Spinal cord (tissue), 10 donors: ENCODE results near the gene NSMF. TPM values are rescaled to one million over a fixed set of nuclear protein-coding genes. Genes with fewer than 3 reads are reported as not detected.

Experiments
- DNase-seq, 6 donors: peaks; one replicate each; pipeline versions ENCODE4 v3.0.0 to v3.0.0-alpha.2; 2013 to 2015; ENCODE audit warnings: low spot score in 6 of 6, low read depth in 4 of 6
- H3K27ac ChIP-seq: one replicate; pipeline ENCODE4 v1.5.1; 2013; ENCODE audit warnings: low read depth, low read length, control low read depth
- H3K27me3 ChIP-seq: one replicate; pipeline ENCODE4 v1.6.1; 2013; ENCODE audit warnings: low read length; ENCODE audit not compliant: control insufficient read depth, insufficient read depth
- H3K36me3 ChIP-seq: one replicate; pipeline ENCODE4 v1.6.1; 2013; ENCODE audit warnings: low read length; ENCODE audit not compliant: control insufficient read depth, insufficient read depth
- H3K4me1 ChIP-seq: one replicate; pipeline ENCODE4 v1.6.1; 2013; ENCODE audit warnings: low read length; ENCODE audit not compliant: control insufficient read depth, insufficient read depth
- H3K4me3 ChIP-seq: one replicate; pipeline ENCODE4 v1.5.1; 2013; ENCODE audit warnings: low read depth, low read length, control low read depth
- H3K9me3 ChIP-seq: one replicate; pipeline ENCODE4 v1.6.1; 2013; ENCODE audit warnings: low read length; ENCODE audit not compliant: control insufficient read depth, insufficient read depth
- WGBS: methylation state at CpG from one replicate; pipeline ENCODE4 v1.1.5; 2013; ENCODE audit warnings: missing lambda C conversion rate; ENCODE audit not compliant: insufficient coverage; 5-methylcytosine and 5-hydroxymethylcytosine counted together
- polyA plus RNA-seq, 2 donors: library from polyadenylated mRNA; unstranded; fragments of 120-200 nt; gene quantifications; one replicate each; pipeline ENCODE4 v1.2.1, GENCODE V29; 2013; ENCODE audit not compliant: insufficient read length in 2 of 2
- total RNA-seq, 2 donors: library from RNA; depleted of rRNA in 1 of 2; stranded (reverse); fragments of 120-200 nt in 1 of 2; fragments of >200 nt in 1 of 2; gene quantifications; one replicate each; pipeline versions ENCODE4 v1.2.3 to v1.2.4, GENCODE V29; 2013 to 2014
- donor health status: healthy.

NSMF gene
- total and polyA plus RNA-seq, 4 donors, result 29.7 to 369 (median 203) TPM

DNA sequence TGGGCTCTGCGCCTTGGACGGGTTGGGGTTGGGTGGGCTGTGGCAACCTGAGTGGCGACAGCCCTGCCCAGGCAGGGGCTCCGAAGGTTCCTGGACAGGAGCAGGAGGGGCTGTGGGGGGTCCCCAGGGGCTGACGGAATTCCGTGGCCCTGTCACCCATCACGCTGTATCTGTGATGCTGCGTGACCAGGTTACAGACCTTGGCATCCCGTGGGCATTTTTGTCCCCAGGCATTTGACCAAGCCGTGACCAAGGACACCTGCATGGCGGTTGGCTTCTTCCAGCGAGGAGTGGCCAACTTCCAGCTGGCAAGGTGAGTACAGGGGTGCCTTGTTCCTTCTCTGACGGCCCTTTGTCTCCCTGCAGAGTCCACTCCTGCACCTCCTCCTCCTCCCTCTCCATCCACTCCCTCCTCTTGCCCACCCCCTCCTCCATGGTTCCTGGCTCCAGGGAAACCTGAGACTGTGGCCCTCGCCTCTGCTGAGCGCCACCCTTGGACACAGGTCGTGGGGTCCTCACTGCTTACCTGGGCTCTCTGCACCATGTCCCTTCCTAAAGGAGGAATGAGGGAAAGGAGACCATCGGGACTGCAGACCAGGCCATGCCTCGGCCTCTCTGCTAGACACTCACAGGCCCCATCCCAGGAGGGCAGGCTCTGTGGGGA, 33.0 kb downstream of the NSMF start:
- 77% methylated on average over 14 of the region's 18 CpGs for WGBS
- peaks cover 16% of the 10 kb centered on the region for H3K4me1 ChIP-seq
- H3K4me3 ChIP-seq, result no peak overlapping the region
- H3K27ac ChIP-seq, result no peak overlapping the region
- peaks cover 34% of the 10 kb centered on the region for H3K36me3 ChIP-seq
- no peak for DNase-seq
- H3K9me3 ChIP-seq, result no peaks in the 10 kb centered on the region
- no peaks in the 10 kb centered on the region for H3K27me3 ChIP-seq

GRCh38 chr9:137423514-137424291, 35.4 kb downstream of the NSMF start:
- Histone ChIP-seq H3K27ac (no peak overlapping the region), H3K36me3 (peaks cover 19% of the 10 kb centered on the region), H3K27me3 (no peaks in the 10 kb centered on the region), H3K4me3 (no peak overlapping the region), H3K4me1 (peaks cover 16% of the 10 kb centered on the region), H3K9me3 (no peaks in the 10 kb centered on the region)
- DNase-seq, result no peak
- 10% methylated on average over 77 of the region's 77 CpGs for WGBS

DNA sequence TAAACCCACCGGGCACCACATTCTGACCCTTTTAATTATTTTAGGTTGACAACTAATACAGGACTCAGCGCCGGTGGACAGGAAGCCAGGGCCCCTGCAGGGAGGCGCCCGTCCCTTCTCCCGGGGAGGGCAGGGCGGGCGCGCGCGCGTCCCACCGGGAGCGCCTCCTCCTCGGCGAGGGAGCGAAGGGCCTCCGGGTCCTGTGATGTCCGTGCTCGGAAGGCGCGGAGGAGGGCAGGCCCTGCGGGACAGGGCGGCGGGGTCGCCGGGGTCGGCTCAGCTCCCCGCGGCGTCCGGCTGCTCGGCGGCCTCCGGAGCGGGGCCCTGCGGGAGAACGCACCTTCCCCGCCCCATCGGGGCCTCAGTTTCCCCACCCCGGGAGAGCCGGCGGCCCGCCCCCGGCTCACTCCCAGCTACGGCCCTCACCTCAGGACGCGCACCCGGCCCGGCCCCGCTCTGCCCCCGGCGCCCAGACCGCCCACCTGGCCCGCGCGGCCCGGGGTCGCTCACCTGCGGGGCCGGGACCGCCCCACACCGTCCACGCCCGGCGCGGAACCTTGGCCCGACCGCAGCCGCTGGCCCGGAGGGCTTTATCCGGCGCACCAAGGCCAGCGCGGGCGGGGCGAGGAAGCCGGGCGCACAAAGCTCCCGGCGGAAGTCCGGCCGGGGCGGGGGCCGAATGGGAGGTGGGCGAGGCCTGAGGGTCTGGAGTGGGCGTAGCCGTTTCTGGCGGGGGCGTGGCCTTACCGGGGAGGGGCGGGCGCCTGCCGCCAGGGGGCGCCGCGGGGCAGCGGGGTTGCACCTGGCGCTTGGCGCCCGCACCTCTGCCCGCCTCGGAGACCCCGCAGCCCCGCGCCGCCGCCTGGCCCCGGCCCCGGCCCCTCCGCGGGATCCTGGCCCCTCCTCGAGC, 36.3 kb downstream of the NSMF start, which contains the start of the genes EXD3 and NOXA1:
Gene EXD3, minus strand, starts transcription at position 559 of the 910 bp plus-strand sequence. CDS start 27,805 bp downstream, outside the sequence.
Gene NOXA1, plus strand, starts transcription at position 790 of the 910 bp plus-strand sequence. CDS start 137 bp downstream, outside the sequence.
- Histone ChIP-seq H3K4me3 (peak within 1 kb of the TSS; percentile 55), H3K4me1 (peaks cover 16% of the 10 kb centered on the region), H3K27ac (no peak within 1 kb of the TSS), H3K9me3 (no peaks in the 10 kb centered on the region), H3K27me3 (no peaks in the 10 kb centered on the region), H3K36me3 (peaks cover 14% of the 10 kb centered on the region)
- DNase-seq, result peak in 5 of 6 donors; percentile 74 to 96 (median 83)
- WGBS, result under 1% methylated on average over 113 of the region's 113 CpGs

- peak overlapping the region; percentile 55 for H3K4me3 ChIP-seq
- H3K9me3 ChIP-seq, result no peaks in the 10 kb centered on the region
- no peak overlapping the region for H3K27ac ChIP-seq
- peak in 1 of 6 donors; percentile 16 for DNase-seq
- peaks cover 17% of the 10 kb centered on the region for H3K36me3 ChIP-seq
- no peaks in the 10 kb centered on the region for H3K27me3 ChIP-seq
- H3K4me1 ChIP-seq, result peaks cover 16% of the 10 kb centered on the region
- WGBS, result under 1% methylated on average over 11 of the region's 11 CpGs
These were observed 37.1 kb downstream of the NSMF start for GRCh38 chr9:137421838-137422603.

DNA sequence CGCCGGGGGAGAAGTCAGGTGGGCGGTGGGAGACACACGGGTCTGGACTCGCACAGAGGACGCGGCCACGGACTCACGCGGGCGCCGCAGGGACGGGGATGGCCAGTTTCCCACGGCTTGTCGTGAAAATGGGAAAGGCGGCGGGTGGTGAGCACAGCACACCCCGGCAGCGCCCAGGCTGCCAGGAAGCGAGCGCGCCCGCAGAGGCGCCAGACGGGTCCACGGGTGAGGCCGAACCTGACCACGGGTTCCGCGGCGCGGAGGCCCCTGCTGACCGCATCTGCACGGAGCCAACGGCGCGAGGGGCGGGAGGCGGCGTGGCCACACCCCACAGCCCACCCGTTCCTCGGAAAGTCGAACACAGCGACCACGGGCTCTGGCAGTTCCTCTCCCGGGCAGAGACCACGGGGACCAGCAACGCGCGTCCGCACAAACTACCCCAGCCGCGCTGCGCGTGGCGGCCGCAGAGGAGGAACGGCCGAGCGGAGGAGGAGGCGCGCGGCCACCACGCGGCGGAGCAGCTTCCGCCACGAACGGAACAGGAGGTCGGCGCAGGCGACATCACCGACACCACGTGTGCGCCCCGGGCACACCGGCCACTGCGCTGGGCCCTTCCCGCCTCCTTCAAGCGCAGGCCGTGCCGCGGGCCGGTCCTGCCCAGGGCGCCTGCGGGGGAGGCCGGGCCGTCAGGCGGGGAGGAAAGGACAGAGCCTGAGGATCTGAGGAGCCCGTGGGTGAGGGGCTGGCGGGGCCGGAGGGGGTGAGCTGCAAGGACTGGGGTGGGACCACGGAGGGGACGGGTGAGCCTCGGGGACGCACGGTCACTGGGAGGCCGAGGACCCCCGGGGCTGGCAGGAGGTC, 41.7 kb downstream of the NSMF start:
- no peak overlapping the region for H3K27ac ChIP-seq
- peaks cover 26% of the 10 kb centered on the region for H3K36me3 ChIP-seq
- no peaks in the 10 kb centered on the region for H3K27me3 ChIP-seq
- WGBS, result 75% methylated on average over 87 of the region's 99 CpGs
- no peak overlapping the region for H3K4me3 ChIP-seq
- peaks cover 9% of the 10 kb centered on the region for H3K4me1 ChIP-seq
- peak in 1 of 6 donors; percentile 38 for DNase-seq
- no peaks in the 10 kb centered on the region for H3K9me3 ChIP-seq

DNA sequence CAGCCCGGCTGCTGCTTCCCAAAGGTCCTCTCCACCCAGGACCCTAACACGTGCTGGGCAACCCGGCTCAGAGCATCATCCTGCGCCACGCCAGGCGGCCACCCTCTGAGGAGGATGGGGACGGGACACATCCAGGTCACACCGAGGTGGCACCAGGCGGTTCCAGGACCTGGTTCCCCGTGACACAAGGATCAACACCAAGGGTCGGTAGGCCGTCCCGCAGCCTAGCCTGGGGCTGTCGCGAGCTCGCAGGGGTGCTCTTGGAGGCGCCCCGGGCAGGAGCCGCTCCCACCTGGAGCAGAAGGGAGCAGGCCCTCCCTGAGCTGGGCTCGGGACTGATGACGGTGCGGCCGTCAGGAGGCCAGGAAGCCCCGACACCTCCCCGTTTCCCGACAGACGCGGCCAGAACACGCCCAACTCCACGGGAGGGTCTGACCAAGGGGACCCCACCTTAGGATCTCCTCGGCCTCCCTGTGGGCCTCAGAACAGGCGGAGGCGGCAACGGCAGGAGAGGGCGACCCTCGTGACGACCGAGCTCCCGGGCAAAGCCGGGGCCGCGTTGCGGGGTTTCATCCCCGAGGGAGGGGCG, 42.5 kb downstream of the NSMF start:
- H3K27ac ChIP-seq, result no peak overlapping the region
- H3K4me1 ChIP-seq, result peaks cover 12% of the 10 kb centered on the region
- peaks cover 30% of the 10 kb centered on the region for H3K36me3 ChIP-seq
- WGBS, result 91% methylated on average over 45 of the region's 45 CpGs
- H3K4me3 ChIP-seq, result no peak overlapping the region
- no peaks in the 10 kb centered on the region for H3K9me3 ChIP-seq
- no peak for DNase-seq
- H3K27me3 ChIP-seq, result no peaks in the 10 kb centered on the region

- peaks cover 12% of the 10 kb centered on the region for H3K4me1 ChIP-seq
- peaks cover 33% of the 10 kb centered on the region for H3K36me3 ChIP-seq
- 93% methylated on average over 21 of the region's 23 CpGs for WGBS
- no peak overlapping the region for H3K27ac ChIP-seq
- no peak for DNase-seq
- H3K9me3 ChIP-seq, result no peaks in the 10 kb centered on the region
- no peaks in the 10 kb centered on the region for H3K27me3 ChIP-seq
- no peak overlapping the region for H3K4me3 ChIP-seq
These were observed 43.0 kb downstream of the NSMF start for GRCh38 chr9:137416006-137416562.

DNA sequence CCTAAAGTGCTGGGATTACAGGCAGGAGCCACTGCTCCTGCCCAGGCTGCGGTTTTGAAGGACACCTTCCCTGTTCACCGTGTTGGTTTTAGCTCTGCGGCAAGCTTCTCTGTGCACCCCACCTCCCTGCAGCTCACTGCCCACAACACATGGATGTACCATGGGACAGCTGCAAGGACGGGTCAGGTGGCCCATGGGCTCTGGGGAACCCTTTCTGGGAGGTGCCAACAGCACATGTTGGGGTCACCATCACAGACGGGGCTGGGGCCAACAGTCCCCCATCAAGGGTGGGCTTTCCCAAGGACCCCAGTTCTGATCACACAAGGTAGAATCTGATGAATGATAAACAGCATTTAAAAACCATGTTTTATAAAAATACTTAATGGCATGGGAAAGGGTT, 43.7 kb downstream of the NSMF start:
- peaks cover 37% of the 10 kb centered on the region for H3K36me3 ChIP-seq
- no peaks in the 10 kb centered on the region for H3K27me3 ChIP-seq
- H3K4me1 ChIP-seq, result peaks cover 18% of the 10 kb centered on the region
- H3K9me3 ChIP-seq, result no peaks in the 10 kb centered on the region
- no peak overlapping the region for H3K27ac ChIP-seq
- no peak for DNase-seq
- 96% methylated on average over 4 of the region's 5 CpGs for WGBS
- no peak overlapping the region for H3K4me3 ChIP-seq
